ENCODE measurements around the gene TXNRD1.

The TXNRD1 gene

GRCh38 chr12:104190641-104191176, 24.9 kb upstream of the TXNRD1 start:
- H3K27ac ChIP-seq: no peak overlapping the region
- TF ChIP-seq CTCF (IDR thresholded peaks at IDR 0.05) (no peak), ZFX (IDR thresholded peaks at IDR 0.05; ENCODE audit: borderline replicate concordance) (no peak)

GRCh38 chr12:104197264-104197663, 18.3 kb upstream of the TXNRD1 start:
- TF ChIP-seq CTCF (IDR thresholded peaks at IDR 0.05) (no peak), ZFX (IDR thresholded peaks at IDR 0.05; ENCODE audit: borderline replicate concordance) (no peak)
- H3K27ac ChIP-seq: no peak overlapping the region

- no peak overlapping the region for H3K27ac ChIP-seq
- TF ChIP-seq CTCF (IDR thresholded peaks at IDR 0.05) (no peak), ZFX (IDR thresholded peaks at IDR 0.05; ENCODE audit: borderline replicate concordance) (no peak)
Measured at GRCh38 chr12:104199964-104200363, 15.6 kb upstream of the TXNRD1 start.

- peak; percentile 91 for TF ChIP-seq CTCF (IDR thresholded peaks at IDR 0.05)
- TF ChIP-seq ZFX (IDR thresholded peaks at IDR 0.05; ENCODE audit: borderline replicate concordance): no peak
- H3K27ac ChIP-seq: no peak overlapping the region
Measured at GRCh38 chr12:104201238-104202001, 14.2 kb upstream of the TXNRD1 start.

- no peak overlapping the region for H3K27ac ChIP-seq
Measured at GRCh38 chr12:104204690-104205480, 10.7 kb upstream of the TXNRD1 start.

GRCh38 chr12:104207416-104208205, 8.0 kb upstream of the TXNRD1 start:
- TF ChIP-seq CTCF (IDR thresholded peaks at IDR 0.05) (no peak), ZFX (IDR thresholded peaks at IDR 0.05; ENCODE audit: borderline replicate concordance) (no peak)
- no peak overlapping the region for H3K27ac ChIP-seq

More at GRCh38 chr12:104204690-104205480, 10.7 kb upstream of the TXNRD1 start:
- TF ChIP-seq ZFX (IDR thresholded peaks at IDR 0.05; ENCODE audit: borderline replicate concordance) (no peak), CTCF (IDR thresholded peaks at IDR 0.05) (no peak)
